H4 (cell line): Measurements from ENCODE around the gene CAPSL. TPM values are rescaled to one million over a fixed set of nuclear protein-coding genes. Genes with fewer than 3 reads are reported as not detected.
A peak's percentile ranks its signal among the peaks of the same experiment; 100 is the strongest.
"Not testable (repeated sequence)": the region's sequence is repeated elsewhere in the genome, so short reads cannot be mapped to it uniquely, and the experiment has no call there.

Experiments
- DNase-seq: peaks from one replicate; pipeline ENCODE4 v3.0.0-alpha.2; 2015; ENCODE audit warnings: low spot score
- total RNA-seq: library from RNA; depleted of rRNA; stranded (reverse); fragments of >200 nt; shearing (Covaris generic); gene quantifications from 2 replicates; pipeline ENCODE4 v1.2.3, GENCODE V29; 2014; rRNA removed

The CAPSL gene
- total RNA-seq = not detected in 2 replicates

GRCh38 chr5:35938568-35939227, at the start of gene CAPSL:
CAPSL (minus strand) TSS chr5:35938622; CDS start chr5:35921120, 17,502 bp downstream.
- peak; percentile 81 for DNase-seq

GRCh38 chr5:35987776-35988175, 49.4 kb upstream of the CAPSL start:
- no peak for DNase-seq

GRCh38 chr5:35979715-35980114, 41.3 kb upstream of the CAPSL start:
- no peak for DNase-seq

GRCh38 chr5:35976859-35977258, 38.4 kb upstream of the CAPSL start:
- not testable (repeated sequence) for DNase-seq

- no peak for DNase-seq
Observed at GRCh38 chr5:35974570-35974969, 36.1 kb upstream of the CAPSL start.

- DNase-seq = no peak
Observed at GRCh38 chr5:35971878-35972210, 33.4 kb upstream of the CAPSL start.

- DNase-seq = no peak
Observed at GRCh38 chr5:35971186-35971877, 32.9 kb upstream of the CAPSL start.

GRCh38 chr5:35963381-35963843, 25.0 kb upstream of the CAPSL start:
- DNase-seq = peak; percentile 29

GRCh38 chr5:35960328-35960727, 21.9 kb upstream of the CAPSL start:
- no peak for DNase-seq

- DNase-seq = no peak
Observed at GRCh38 chr5:35956429-35956828, 18.0 kb upstream of the CAPSL start.

- DNase-seq = no peak
Observed at GRCh38 chr5:35954175-35954574, 15.8 kb upstream of the CAPSL start.

GRCh38 chr5:35947085-35947484, 8.7 kb upstream of the CAPSL start:
- no peak for DNase-seq

- DNase-seq = no peak
Observed at GRCh38 chr5:35939639-35940038, 1.2 kb upstream of the CAPSL start.

- DNase-seq = peak; percentile 65
Observed at GRCh38 chr5:35926389-35927051, 11.9 kb downstream of the CAPSL start.

- DNase-seq = peak; percentile 74
Observed at GRCh38 chr5:35924950-35925722, 13.3 kb downstream of the CAPSL start.

GRCh38 chr5:35924122-35924949, 14.1 kb downstream of the CAPSL start:
- DNase-seq = peak; percentile 46

- no peak for DNase-seq
Observed at GRCh38 chr5:35922468-35922867, 16.0 kb downstream of the CAPSL start.

- no peak for DNase-seq
Observed at GRCh38 chr5:35921930-35922329, 16.5 kb downstream of the CAPSL start.

- no peak for DNase-seq
Observed at GRCh38 chr5:35920890-35921289, 17.5 kb downstream of the CAPSL start.

GRCh38 chr5:35919191-35919590, 19.2 kb downstream of the CAPSL start:
- DNase-seq = no peak

GRCh38 chr5:35908814-35909213, 29.6 kb downstream of the CAPSL start:
- no peak for DNase-seq
